Measurements from ENCODE around the gene CDO1.

DNA sequence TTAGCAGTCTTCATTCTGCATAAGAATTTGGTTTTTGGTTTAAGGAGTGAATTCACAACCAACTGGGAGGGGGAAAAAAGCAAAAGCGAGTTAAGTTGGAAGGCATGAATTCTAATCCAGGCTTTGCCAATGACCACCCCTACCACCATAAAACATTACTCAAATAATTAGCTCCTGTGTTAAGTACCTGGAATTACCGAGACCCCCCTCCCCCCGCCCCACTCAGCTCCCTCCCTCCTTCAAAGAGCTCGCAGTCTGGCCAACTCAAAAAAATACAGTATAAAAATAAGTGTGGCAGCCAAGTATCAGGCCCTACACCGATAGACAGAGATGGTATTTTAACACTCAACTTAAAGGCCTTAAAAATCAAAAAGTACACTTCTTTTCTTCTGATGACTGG is 24.4 kb upstream of the CDO1 start:
- TF ChIP-seq, protein P1, sequence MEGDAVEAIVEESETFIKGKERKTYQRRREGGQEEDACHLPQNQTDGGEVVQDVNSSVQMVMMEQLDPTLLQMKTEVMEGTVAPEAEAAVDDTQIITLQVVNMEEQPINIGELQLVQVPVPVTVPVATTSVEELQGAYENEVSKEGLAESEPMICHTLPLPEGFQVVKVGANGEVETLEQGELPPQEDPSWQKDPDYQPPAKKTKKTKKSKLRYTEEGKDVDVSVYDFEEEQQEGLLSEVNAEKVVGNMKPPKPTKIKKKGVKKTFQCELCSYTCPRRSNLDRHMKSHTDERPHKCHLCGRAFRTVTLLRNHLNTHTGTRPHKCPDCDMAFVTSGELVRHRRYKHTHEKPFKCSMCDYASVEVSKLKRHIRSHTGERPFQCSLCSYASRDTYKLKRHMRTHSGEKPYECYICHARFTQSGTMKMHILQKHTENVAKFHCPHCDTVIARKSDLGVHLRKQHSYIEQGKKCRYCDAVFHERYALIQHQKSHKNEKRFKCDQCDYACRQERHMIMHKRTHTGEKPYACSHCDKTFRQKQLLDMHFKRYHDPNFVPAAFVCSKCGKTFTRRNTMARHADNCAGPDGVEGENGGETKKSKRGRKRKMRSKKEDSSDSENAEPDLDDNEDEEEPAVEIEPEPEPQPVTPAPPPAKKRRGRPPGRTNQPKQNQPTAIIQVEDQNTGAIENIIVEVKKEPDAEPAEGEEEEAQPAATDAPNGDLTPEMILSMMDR (IDR thresholded peaks at IDR 0.05): no peak
- TF ChIP-seq RCOR1 (IDR thresholded peaks at IDR 0.05; ENCODE audit: low read depth, low read length) (no peak), EP300 (IDR thresholded peaks at IDR 0.05) (no peak), RFX5 (IDR thresholded peaks at IDR 0.05) (no peak), CEBPB (IDR thresholded peaks at IDR 0.05) (no peak), POLR2A (IDR thresholded peaks at IDR 0.05; ENCODE audit: low read length) (no peak), MAFK (IDR thresholded peaks at IDR 0.05; ENCODE audit: partially characterized antibody) (no peak), HDAC2 (IDR thresholded peaks at IDR 0.05) (no peak), CHD4 (IDR thresholded peaks at IDR 0.05; ENCODE audit: borderline replicate concordance) (no peak)
- TF ChIP-seq, protein P2, sequence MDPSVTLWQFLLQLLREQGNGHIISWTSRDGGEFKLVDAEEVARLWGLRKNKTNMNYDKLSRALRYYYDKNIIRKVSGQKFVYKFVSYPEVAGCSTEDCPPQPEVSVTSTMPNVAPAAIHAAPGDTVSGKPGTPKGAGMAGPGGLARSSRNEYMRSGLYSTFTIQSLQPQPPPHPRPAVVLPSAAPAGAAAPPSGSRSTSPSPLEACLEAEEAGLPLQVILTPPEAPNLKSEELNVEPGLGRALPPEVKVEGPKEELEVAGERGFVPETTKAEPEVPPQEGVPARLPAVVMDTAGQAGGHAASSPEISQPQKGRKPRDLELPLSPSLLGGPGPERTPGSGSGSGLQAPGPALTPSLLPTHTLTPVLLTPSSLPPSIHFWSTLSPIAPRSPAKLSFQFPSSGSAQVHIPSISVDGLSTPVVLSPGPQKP (IDR thresholded peaks at IDR 0.05; ENCODE audit: low read depth, low read length): no peak
- TF ChIP-seq, protein P3, sequence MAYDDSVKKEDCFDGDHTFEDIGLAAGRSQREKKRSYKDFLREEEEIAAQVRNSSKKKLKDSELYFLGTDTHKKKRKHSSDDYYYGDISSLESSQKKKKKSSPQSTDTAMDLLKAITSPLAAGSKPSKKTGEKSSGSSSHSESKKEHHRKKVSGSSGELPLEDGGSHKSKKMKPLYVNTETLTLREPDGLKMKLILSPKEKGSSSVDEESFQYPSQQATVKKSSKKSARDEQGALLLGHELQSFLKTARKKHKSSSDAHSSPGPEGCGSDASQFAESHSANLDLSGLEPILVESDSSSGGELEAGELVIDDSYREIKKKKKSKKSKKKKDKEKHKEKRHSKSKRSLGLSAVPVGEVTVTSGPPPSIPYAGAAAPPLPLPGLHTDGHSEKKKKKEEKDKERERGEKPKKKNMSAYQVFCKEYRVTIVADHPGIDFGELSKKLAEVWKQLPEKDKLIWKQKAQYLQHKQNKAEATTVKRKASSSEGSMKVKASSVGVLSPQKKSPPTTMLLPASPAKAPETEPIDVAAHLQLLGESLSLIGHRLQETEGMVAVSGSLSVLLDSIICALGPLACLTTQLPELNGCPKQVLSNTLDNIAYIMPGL (CRISPR knock-in tag; IDR thresholded peaks at IDR 0.05; ENCODE audit: borderline replicate concordance): no peak
- TF ChIP-seq, protein P4, sequence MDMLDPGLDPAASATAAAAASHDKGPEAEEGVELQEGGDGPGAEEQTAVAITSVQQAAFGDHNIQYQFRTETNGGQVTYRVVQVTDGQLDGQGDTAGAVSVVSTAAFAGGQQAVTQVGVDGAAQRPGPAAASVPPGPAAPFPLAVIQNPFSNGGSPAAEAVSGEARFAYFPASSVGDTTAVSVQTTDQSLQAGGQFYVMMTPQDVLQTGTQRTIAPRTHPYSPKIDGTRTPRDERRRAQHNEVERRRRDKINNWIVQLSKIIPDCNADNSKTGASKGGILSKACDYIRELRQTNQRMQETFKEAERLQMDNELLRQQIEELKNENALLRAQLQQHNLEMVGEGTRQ (IDR thresholded peaks at IDR 0.05): no peak

Data from A549 (cell line).